Stimulated activated CD4-positive, alpha-beta T cell treated with anti-CD3 and anti-CD28 coated beads, TNF-alpha, amount 100 ng/mL, for 4 hours (primary cell): ENCODE measurements around the gene SERINC5.
"Not testable (repeated sequence)": the region's sequence is repeated elsewhere in the genome, so short reads cannot be mapped to it uniquely, and the experiment has no call there.

Experiments
- DNase-seq, 3 experiments: peaks; one replicate each; pipeline ENCODE4 v3.0.0-alpha.2; 2020; ENCODE audit warnings: low read depth in 3 of 3

SERINC5 gene

GRCh38 chr5:80138486-80138885, 117.4 kb downstream of the SERINC5 start:
- no peak for DNase-seq

- DNase-seq: not testable (repeated sequence)
Measured at GRCh38 chr5:80136798-80137197, 119.0 kb downstream of the SERINC5 start.

- DNase-seq: no peak
Measured at GRCh38 chr5:80134876-80135275, 121.0 kb downstream of the SERINC5 start.

GRCh38 chr5:80129146-80129545, 126.7 kb downstream of the SERINC5 start:
- DNase-seq: no peak

GRCh38 chr5:80128141-80128540, 127.7 kb downstream of the SERINC5 start:
- no peak for DNase-seq

GRCh38 chr5:80127116-80127552, 128.7 kb downstream of the SERINC5 start:
- DNase-seq: no peak

GRCh38 chr5:80125962-80126480, 129.8 kb downstream of the SERINC5 start:
- no peak for DNase-seq

GRCh38 chr5:80125022-80125961, 130.6 kb downstream of the SERINC5 start:
- no peak for DNase-seq

GRCh38 chr5:80124121-80124918, 131.5 kb downstream of the SERINC5 start:
- no peak for DNase-seq

- DNase-seq: no peak
Measured at GRCh38 chr5:80122579-80122978, 133.3 kb downstream of the SERINC5 start.

GRCh38 chr5:80119372-80119771, 136.5 kb downstream of the SERINC5 start:
- no peak for DNase-seq

GRCh38 chr5:80117446-80117845, 138.4 kb downstream of the SERINC5 start:
- no peak for DNase-seq

GRCh38 chr5:80116465-80116864, 139.4 kb downstream of the SERINC5 start:
- no peak for DNase-seq

- DNase-seq: no peak
Measured at GRCh38 chr5:80116000-80116399, 139.8 kb downstream of the SERINC5 start.

- DNase-seq: no peak
Measured at GRCh38 chr5:80114860-80115259, 141.0 kb downstream of the SERINC5 start.

- DNase-seq: not testable (repeated sequence)
Measured at GRCh38 chr5:80111376-80111990, 144.4 kb downstream of the SERINC5 start.

GRCh38 chr5:80109646-80110478, 146.0 kb downstream of the SERINC5 start:
- DNase-seq: no peak

GRCh38 chr5:80106916-80107315, 148.9 kb downstream of the SERINC5 start:
- no peak for DNase-seq

- DNase-seq: no peak
Measured at GRCh38 chr5:80105698-80106439, 150.0 kb downstream of the SERINC5 start.

GRCh38 chr5:80103371-80103770, 152.5 kb downstream of the SERINC5 start:
- DNase-seq: no peak
